A673 (cell line): ENCODE results near the gene MTHFR.

ENCODE experiments used
- EZH2 ChIP-seq: fragments of 200-600 bp; sonication (generic); IDR thresholded peaks from 2 replicates; pipeline ENCODE4 v1.6.1; 2017; ENCODE audit warnings: borderline replicate concordance, low read depth, mild to moderate bottlenecking, mixed read lengths, antibody characterized with exemption, low read length; ENCODE audit not compliant: poor library complexity, severe bottlenecking
- TF ChIP-seq, protein P1 (sequence below): fragments of 300-800, 200-600 bp; sonication (generic); conservative IDR thresholded peaks from 2 replicates; pipeline ENCODE4 v1.5.1; 2017; ENCODE audit warnings: low read depth, mild to moderate bottlenecking, antibody characterized with exemption, low read length, moderate library complexity, mixed read lengths

- TF ChIP-seq, protein P1, sequence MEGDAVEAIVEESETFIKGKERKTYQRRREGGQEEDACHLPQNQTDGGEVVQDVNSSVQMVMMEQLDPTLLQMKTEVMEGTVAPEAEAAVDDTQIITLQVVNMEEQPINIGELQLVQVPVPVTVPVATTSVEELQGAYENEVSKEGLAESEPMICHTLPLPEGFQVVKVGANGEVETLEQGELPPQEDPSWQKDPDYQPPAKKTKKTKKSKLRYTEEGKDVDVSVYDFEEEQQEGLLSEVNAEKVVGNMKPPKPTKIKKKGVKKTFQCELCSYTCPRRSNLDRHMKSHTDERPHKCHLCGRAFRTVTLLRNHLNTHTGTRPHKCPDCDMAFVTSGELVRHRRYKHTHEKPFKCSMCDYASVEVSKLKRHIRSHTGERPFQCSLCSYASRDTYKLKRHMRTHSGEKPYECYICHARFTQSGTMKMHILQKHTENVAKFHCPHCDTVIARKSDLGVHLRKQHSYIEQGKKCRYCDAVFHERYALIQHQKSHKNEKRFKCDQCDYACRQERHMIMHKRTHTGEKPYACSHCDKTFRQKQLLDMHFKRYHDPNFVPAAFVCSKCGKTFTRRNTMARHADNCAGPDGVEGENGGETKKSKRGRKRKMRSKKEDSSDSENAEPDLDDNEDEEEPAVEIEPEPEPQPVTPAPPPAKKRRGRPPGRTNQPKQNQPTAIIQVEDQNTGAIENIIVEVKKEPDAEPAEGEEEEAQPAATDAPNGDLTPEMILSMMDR, result no peak
- no peak for TF ChIP-seq EZH2
These were observed 41.6 kb downstream of the MTHFR start for GRCh38 chr1:11764115-11764514.
